Adipose tissue (tissue), 3 donors: Measurements from ENCODE around the gene TSC22D4. TPM values are rescaled to one million over a fixed set of nuclear protein-coding genes. Genes with fewer than 3 reads are reported as not detected.

ENCODE experiments used
- H3K27ac ChIP-seq: one replicate; pipeline ENCODE4 v1.5.1; 2013; ENCODE audit warnings: low read depth, low read length
- whole genome bisulfite sequencing, 3 donors: extraction: QIAGEN DNeasy Blood & Tissue Kit; methylation state at CpG; one replicate each; pipeline ENCODE4 v1.1.7; 2013; 5-methylcytosine and 5-hydroxymethylcytosine counted together
- polyA plus RNA-seq, 3 donors: library from polyadenylated mRNA; stranded (reverse); fragments of 200-250 nt; gene quantifications; one replicate each; pipeline ENCODE4 v1.2.3, GENCODE V29; 2013
- donor health status: healthy with polysubstance abuse.
- donor health status: Bipolar disorder and iron deficiency.
- donor health status: healthy.

The TSC22D4 gene
- polyA plus RNA-seq, 3 donors = 20.6 to 49.0 (median 27.0) TPM

GRCh38 chr7:100418930-100419659, 59.9 kb downstream of the TSC22D4 start:
- WGBS, 3 donors = 81 to 88% (median 83%) methylated on average over 1 of the region's 1 CpG
- no peak overlapping the region for H3K27ac ChIP-seq

Other genes with a start within 250 kb of the TSC22D4 start
- under 1 TPM in 2 of 3 donors, not detected in 1; 0.05 to 0.15 TPM for gene SPDYE3, start 171.5 kb downstream of the TSC22D4 start, polyA plus RNA-seq
- 10 to 100 TPM; 41.1 to 59.0 (median 43.2) TPM for gene PILRB, start 121.1 kb downstream of the TSC22D4 start, polyA plus RNA-seq
- gene PILRA, start 105.7 kb downstream of the TSC22D4 start, polyA plus RNA-seq = 10 to 100 TPM in 2 of 3 donors, 1 to 10 TPM in 1; 2.0 to 18.1 (median 12.8) TPM
- gene ZCWPW1, start 50.5 kb downstream of the TSC22D4 start, polyA plus RNA-seq = 1 to 10 TPM; 3.5 to 9.6 (median 5.5) TPM
- gene MEPCE, start 49.4 kb downstream of the TSC22D4 start, polyA plus RNA-seq = 10 to 100 TPM; 12.9 to 33.4 (median 20.5) TPM
- gene PPP1R35, start 42.7 kb downstream of the TSC22D4 start, polyA plus RNA-seq = 10 to 100 TPM; 14.2 to 24.4 (median 21.1) TPM
- under 1 TPM in 2 of 3 donors, not detected in 1; 0.13 to 0.28 TPM for gene SPACDR, start 15.0 kb downstream of the TSC22D4 start, polyA plus RNA-seq
- 1 to 10 TPM in 1 of 3 donors, under 1 TPM in 2; 0.68 to 1.8 (median 0.83) TPM for gene NYAP1, start 4.7 kb upstream of the TSC22D4 start, polyA plus RNA-seq
- 10 to 100 TPM; 10.4 to 21.8 (median 16.6) TPM for gene AGFG2, start 60.0 kb upstream of the TSC22D4 start, polyA plus RNA-seq
- gene SAP25, start 94.7 kb upstream of the TSC22D4 start, polyA plus RNA-seq = 1 to 10 TPM; 2.5 to 4.3 (median 2.9) TPM
- gene LRCH4, start 106.9 kb upstream of the TSC22D4 start, polyA plus RNA-seq = 10 to 100 TPM; 23.5 to 37.1 (median 33.4) TPM
- gene FBXO24, start 107.1 kb upstream of the TSC22D4 start, polyA plus RNA-seq = under 1 TPM; 0.16 to 0.52 (median 0.45) TPM
- gene PCOLCE, start 123.1 kb upstream of the TSC22D4 start, polyA plus RNA-seq = 10 to 100 TPM; 21.8 to 89.5 (median 80.4) TPM
- 10 to 100 TPM; 13.1 to 25.6 (median 17.9) TPM for gene MOSPD3, start 133.3 kb upstream of the TSC22D4 start, polyA plus RNA-seq
- gene TFR2, start 162.3 kb upstream of the TSC22D4 start, polyA plus RNA-seq = 1 to 10 TPM in 1 of 3 donors, under 1 TPM in 2; 0.22 to 1.5 (median 0.48) TPM
- gene ACTL6B, start 177.2 kb upstream of the TSC22D4 start, polyA plus RNA-seq = under 1 TPM in 2 of 3 donors, not detected in 1; 0.09 to 0.53 TPM
- 100 to 1,000 TPM; 156 to 286 (median 227) TPM for gene GNB2, start 194.5 kb upstream of the TSC22D4 start, polyA plus RNA-seq
- gene GIGYF1, start 215.0 kb upstream of the TSC22D4 start, polyA plus RNA-seq = 10 to 100 TPM; 17.3 to 35.3 (median 19.1) TPM
- 10 to 100 TPM; 25.2 to 31.3 (median 27.4) TPM for gene POP7, start 226.9 kb upstream of the TSC22D4 start, polyA plus RNA-seq
- gene EPO, start 241.3 kb upstream of the TSC22D4 start, polyA plus RNA-seq = 1 to 10 TPM in 1 of 3 donors, under 1 TPM in 1, not detected in 1; 0.06 to 4.4 TPM